Effector memory CD8-positive, alpha-beta T cell (primary cell): ENCODE results near the gene PTPRH.
A peak's percentile ranks its signal among the peaks of the same experiment; 100 is the strongest.

Source experiments
- ATAC-seq: fragments of 150-1000 bp; cut with Tn5 transposase; replicated peaks from 2 replicates; pipeline ENCODE4 v1.10.0; 2021; ENCODE audit warnings: mild to moderate bottlenecking, moderate library complexity
- DNase-seq, 3 experiments: peaks; one replicate each; pipeline ENCODE4 v3.0.0; 2021
- H3K27ac Mint-ChIP-seq, 2 donors: one replicate each; pipeline ENCODE4 v1.8.0; 2022; ENCODE audit warnings: mild to moderate bottlenecking in 2 of 2, mixed read lengths in 2 of 2, moderate library complexity in 2 of 2
- H3K27me3 Mint-ChIP-seq, 2 donors: one replicate each; pipeline ENCODE4 v1.8.0; 2022; ENCODE audit warnings: mixed read lengths in 2 of 2
- H3K36me3 Mint-ChIP-seq: one replicate; pipeline ENCODE4 v1.8.0; 2022; ENCODE audit warnings: mild to moderate bottlenecking, moderate library complexity, mixed read lengths; ENCODE audit not compliant: insufficient read depth
- H3K4me1 Mint-ChIP-seq, 2 donors: one replicate each; pipeline ENCODE4 v1.8.0; 2022; ENCODE audit warnings: low read depth in 2 of 2, mixed read lengths in 2 of 2
- H3K4me3 Mint-ChIP-seq, 2 donors: one replicate each; pipeline ENCODE4 v1.8.0; 2022; ENCODE audit warnings: mild to moderate bottlenecking in 2 of 2, mixed read lengths in 2 of 2, moderate library complexity in 2 of 2
- H3K9me3 Mint-ChIP-seq, 2 donors: one replicate each; pipeline ENCODE4 v1.8.0; 2022; ENCODE audit warnings: mixed read lengths in 2 of 2

Gene PTPRH

DNA sequence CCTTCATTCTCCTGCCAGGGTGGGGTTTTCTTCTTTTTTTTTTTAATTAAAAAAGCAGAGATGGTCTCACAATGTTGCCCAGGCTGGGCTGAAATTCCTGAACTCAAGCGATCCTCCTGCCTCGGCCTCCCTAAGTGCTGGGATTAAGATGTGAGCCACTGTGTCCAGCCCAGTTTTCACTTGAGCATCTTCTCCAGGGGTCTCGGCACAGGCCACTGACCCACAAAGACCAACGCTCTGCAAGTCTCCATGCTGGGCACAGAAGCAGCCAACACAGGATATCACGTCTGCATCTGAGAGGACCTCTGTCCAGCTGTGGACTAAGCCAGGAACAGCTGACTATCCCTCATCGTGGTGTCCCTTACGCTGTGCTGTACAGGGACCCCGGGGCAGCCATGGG is 28.7 kb upstream of the PTPRH start:
- H3K4me3 Mint-ChIP-seq, result no peak overlapping the region
- H3K9me3 Mint-ChIP-seq, result no peaks in the 10 kb centered on the region
- no peak overlapping the region for H3K27ac Mint-ChIP-seq
- no peak for ATAC-seq
- H3K27me3 Mint-ChIP-seq, result no peaks in the 10 kb centered on the region
- no peak for DNase-seq
- H3K36me3 Mint-ChIP-seq, result peaks cover 99% of the 10 kb centered on the region
- peaks cover 10 to 13% of the 10 kb centered on the region in 2 donors for H3K4me1 Mint-ChIP-seq

DNA sequence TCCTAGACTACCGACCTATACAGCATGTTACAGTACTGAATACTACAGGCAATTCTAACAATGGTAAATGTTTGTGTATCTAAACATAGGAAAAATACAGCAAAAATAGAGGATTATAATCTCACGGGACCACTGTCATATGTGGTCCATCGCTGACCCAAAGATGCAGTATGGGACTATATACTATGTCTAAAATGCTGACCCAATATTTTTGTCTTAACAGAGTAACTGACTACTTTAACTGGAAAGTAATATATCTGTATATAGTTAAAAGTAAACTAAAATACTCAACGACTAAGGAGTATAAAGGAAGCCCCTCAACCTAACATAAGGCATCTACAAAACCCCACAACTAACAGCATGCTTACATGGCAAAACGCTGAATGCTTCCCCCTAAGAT is 23.7 kb upstream of the PTPRH start:
- Mint-ChIP-seq H3K9me3 (no peaks in the 10 kb centered on the region), H3K4me1 (peaks cover 6 to 8% of the 10 kb centered on the region in 2 donors), H3K36me3 (peaks cover 83% of the 10 kb centered on the region), H3K4me3 (no peak overlapping the region), H3K27me3 (no peaks in the 10 kb centered on the region), H3K27ac (no peak overlapping the region)
- ATAC-seq, result no peak
- no peak for DNase-seq

DNA sequence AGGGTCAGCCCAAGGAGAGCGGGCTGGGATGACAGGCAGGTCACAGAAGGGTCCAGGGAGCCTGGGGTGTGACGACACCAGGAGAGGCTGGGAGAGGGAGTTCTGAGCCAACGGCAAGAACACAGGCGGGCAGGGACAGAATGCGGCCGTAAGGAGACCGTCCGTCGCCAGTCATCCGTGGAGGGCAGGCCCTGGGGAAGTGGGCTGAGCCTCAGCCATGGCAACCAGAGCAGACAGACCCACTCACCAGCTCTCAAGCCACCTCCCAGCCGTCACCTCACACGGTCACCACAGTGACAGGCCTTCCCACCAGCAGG is 22.9 kb upstream of the PTPRH start:
- Mint-ChIP-seq H3K36me3 (peaks cover 80% of the 10 kb centered on the region), H3K27ac (peak overlapping the region in 1 of 2 donors; percentile 67), H3K4me3 (no peak overlapping the region), H3K9me3 (no peaks in the 10 kb centered on the region), H3K4me1 (peaks cover 6 to 8% of the 10 kb centered on the region in 2 donors), H3K27me3 (no peaks in the 10 kb centered on the region)
- no peak for DNase-seq
- ATAC-seq, result no peak

DNA sequence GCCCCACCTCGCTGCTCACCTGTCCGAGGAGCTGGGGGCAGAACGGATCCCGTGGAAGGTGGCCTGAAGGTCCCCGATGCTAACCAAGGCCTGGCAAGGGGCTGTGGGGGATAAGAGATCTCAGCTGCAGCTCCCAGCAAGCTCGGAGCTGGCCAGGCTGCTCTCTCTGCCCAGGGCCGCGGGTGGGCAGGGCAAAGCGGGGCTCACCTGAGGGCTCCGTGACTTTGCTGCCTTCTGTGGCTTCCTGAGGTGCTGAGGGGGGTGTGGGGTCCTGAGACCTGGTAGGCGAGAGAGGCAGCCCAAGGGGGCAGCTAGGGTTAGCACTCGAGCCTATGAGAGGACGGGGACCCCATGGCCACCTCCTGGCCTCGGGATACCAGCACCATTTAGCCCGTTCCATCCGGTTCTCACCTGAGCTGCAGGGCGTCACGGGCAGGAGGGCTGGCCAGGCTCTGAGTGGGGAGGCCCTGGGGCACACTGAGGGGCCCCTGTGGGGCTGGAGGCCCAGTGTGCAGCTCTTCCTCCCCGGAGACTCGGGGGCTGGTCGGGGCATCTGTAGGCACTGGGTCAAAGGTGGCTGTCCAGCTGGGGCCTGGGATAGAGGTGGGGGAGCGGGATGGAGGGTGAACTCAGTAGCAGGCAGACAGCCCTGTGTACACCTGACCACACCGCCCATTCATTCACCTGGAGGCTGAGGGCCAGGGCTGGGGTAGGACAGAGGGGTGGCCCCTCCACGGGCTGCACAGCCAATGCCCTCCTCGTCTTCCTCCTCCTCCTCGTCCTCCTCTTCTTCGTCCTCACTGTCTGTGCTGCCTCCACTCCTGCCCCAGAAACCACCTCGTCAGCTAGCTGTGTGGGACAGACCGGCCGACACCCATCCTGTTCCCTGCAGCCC is 22.3 kb upstream of the PTPRH start:
- H3K36me3 Mint-ChIP-seq, result peaks cover 76% of the 10 kb centered on the region
- H3K27ac Mint-ChIP-seq, result peak overlapping the region in 1 of 2 donors; percentile 67
- H3K9me3 Mint-ChIP-seq, result no peaks in the 10 kb centered on the region
- ATAC-seq, result no peak
- no peaks in the 10 kb centered on the region for H3K27me3 Mint-ChIP-seq
- peaks cover 6 to 8% of the 10 kb centered on the region in 2 donors for H3K4me1 Mint-ChIP-seq
- H3K4me3 Mint-ChIP-seq, result no peak overlapping the region
- no peak for DNase-seq

DNA sequence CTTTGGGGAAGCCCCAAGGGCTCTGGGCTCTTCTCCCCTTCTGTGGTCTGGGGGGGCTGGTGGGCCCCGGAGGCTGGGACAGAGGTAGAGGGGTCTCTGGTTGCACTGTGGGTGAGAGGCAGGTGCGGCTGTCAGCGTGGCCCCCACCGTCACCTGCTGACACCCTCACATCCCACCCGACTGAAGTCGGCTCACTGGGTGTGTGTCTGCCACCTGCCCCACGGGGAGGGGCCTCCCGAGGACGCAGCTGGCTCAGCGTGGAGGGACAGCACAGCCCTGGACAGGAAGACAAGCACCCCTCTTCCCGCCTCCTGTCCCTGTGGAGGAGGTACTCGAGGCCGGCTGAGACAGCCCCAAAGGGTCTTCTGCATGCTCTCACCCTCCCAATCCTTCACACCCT is 21.5 kb upstream of the PTPRH start:
- Mint-ChIP-seq H3K27me3 (no peaks in the 10 kb centered on the region), H3K4me3 (no peak overlapping the region)

DNA sequence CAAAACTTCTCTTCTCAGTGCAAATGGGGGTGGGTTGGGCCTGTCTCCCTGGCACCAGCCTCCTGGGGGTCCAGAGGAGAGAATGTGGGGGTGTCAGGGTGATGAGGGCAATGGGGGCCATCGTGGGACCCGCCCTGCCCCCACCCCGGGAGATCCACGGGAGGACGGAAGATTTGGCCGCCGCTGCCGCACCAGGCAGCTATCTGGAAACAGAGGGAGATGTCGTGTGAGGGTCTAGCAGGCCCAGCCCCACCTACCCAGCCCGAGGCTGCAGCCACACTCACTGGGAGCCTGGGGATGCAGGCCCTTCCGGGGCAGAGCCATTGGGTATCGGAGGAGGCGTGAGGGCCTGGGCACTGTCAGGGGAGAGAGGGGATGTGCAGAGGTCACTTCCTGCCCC is 21.0 kb upstream of the PTPRH start:
- Mint-ChIP-seq H3K27ac (peak overlapping the region in 1 of 2 donors; percentile 82), H3K4me1 (peaks cover 11% of the 10 kb centered on the region in 2 donors), H3K27me3 (no peaks in the 10 kb centered on the region), H3K36me3 (peaks cover 73% of the 10 kb centered on the region), H3K4me3 (no peak overlapping the region), H3K9me3 (no peaks in the 10 kb centered on the region)
- ATAC-seq (no peak), DNase-seq (no peak)

More for the DNA sequence above, 21.5 kb upstream of the PTPRH start:
- Mint-ChIP-seq H3K9me3 (no peaks in the 10 kb centered on the region), H3K27ac (no peak overlapping the region), H3K36me3 (peaks cover 74% of the 10 kb centered on the region), H3K4me1 (peaks cover 7 to 8% of the 10 kb centered on the region in 2 donors)
- ATAC-seq (no peak), DNase-seq (no peak)

DNA sequence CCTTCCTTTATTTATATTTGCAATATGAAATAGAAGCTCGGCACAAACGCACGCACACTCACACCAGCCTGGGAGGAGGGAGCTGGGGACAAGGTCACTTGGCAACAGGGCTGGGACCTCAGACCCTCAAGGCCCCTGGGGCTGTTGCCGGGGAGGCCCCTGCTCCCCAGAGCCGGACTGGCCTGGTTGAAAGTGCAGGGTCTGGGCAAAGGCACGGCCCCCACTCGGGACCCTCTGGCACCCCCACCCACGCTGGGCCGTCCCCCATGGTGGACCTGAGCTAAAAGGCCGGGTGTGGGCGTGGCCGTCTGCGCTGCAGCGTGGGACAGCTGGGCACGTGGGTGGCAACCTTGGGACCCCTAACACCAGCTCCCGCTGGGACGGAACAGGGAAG is 20.5 kb upstream of the PTPRH start:
- Mint-ChIP-seq H3K4me1 (peaks cover 12 to 13% of the 10 kb centered on the region in 2 donors), H3K4me3 (no peak overlapping the region), H3K27me3 (no peaks in the 10 kb centered on the region), H3K36me3 (peaks cover 71% of the 10 kb centered on the region), H3K27ac (peak overlapping the region in 1 of 2 donors; percentile 82), H3K9me3 (no peaks in the 10 kb centered on the region)
- ATAC-seq, result no peak
- no peak for DNase-seq

DNA sequence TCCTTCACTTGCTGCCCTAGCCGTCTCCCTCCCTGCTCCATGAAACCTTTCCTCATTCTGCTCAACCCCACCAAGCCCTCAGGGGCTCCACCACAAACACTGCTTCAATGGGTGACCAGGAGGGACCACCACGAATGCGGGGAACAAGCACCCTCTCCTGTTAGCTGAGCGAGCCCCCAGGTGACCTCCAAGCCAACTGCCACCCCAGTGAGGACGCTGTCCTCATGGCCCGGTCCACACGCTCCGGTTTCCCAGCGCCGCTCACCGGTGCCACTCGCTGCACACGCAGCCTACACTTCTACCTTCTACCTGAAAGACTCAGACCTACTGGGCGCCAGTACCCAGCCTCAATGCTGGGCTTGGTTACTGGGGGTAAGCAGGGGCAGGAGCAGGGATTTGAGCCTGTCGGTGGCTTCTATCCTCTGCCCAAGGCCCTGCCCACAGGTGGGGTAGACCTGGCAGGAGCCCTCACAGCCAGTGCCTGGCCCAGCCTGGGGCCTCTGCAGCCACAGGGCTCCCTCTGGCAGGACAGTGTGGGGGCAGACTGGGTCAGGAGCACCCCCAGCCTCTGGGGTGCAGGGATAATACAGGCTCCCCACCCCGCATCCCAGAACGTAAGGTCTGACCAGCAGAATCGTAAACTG is 20.0 kb upstream of the PTPRH start:
- H3K27me3 Mint-ChIP-seq, result no peaks in the 10 kb centered on the region
- H3K36me3 Mint-ChIP-seq, result peaks cover 69% of the 10 kb centered on the region
- no peak overlapping the region for H3K4me3 Mint-ChIP-seq
- ATAC-seq (no peak), DNase-seq (no peak)
- H3K27ac Mint-ChIP-seq, result peak overlapping the region in 1 of 2 donors; percentile 57
- H3K4me1 Mint-ChIP-seq, result peaks cover 8% of the 10 kb centered on the region in 2 donors
- no peaks in the 10 kb centered on the region for H3K9me3 Mint-ChIP-seq

DNA sequence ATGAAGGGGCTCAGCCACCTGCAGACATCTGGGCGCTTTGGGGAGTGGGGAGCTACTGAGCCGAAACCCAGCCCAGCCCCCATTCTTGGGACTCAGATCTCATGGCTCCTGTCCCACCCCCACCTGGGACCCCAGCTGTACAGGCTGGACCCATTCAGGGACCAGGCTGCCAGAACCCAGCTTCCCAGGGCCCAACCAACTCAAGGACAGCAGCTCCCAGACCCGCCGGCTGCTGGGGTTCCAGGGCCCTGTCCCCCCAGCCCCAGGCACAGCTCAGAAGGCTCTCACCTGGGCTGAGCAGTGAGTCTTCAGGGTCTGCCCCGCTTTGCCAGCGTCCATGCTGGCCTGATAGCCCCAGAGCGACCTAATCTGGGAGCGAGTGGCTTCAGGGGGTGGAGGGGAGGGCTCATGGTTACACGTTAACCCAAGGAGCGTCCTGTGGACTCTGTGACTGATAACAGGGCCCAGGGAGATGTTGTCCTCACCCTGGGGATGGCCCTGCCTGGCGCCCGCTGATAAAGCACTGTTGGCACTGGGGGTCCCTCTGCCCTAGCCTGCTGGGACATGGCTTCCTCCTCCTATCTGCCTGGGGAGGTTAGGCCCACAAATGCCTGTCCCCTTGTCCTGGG is 19.2 kb upstream of the PTPRH start, which contains the start of gene TMEM86B:
TSS of gene TMEM86B (minus strand) at position 361 of the 629 bp plus-strand sequence. CDS start at position 339, 22 bp downstream.
- Mint-ChIP-seq H3K36me3 (peaks cover 69% of the 10 kb centered on the region), H3K9me3 (no peaks in the 10 kb centered on the region), H3K4me3 (peak within 1 kb of the TSS in 1 of 2 donors; percentile 38), H3K27me3 (no peaks in the 10 kb centered on the region), H3K4me1 (peaks cover 5 to 6% of the 10 kb centered on the region in 2 donors), H3K27ac (peak within 1 kb of the TSS in 1 of 2 donors; percentile 88)
- DNase-seq (no peak), ATAC-seq (no peak)

DNA sequence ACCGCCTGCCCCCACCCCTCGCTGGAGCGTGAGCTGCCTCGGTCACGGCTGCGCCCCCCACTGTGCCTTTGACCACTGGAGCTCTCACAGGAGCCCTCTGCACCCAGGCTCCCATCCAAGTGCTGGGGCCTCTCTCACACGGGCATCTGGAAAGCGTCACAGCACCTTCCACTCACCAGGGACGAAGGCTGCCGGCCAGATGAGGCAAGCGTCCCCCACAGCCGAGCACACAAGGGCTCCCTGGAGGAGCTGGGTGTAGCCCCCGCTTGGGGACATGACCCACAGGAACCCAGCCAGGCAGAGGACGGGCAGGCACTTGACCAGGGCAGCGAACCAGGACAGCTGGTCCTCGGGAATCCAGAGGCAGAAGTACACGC is 18.7 kb upstream of the PTPRH start:
- peak overlapping the region in 1 of 2 donors; percentile 88 for H3K27ac Mint-ChIP-seq
- H3K9me3 Mint-ChIP-seq, result no peaks in the 10 kb centered on the region
- H3K4me1 Mint-ChIP-seq, result peaks cover 5 to 6% of the 10 kb centered on the region in 2 donors
- peaks cover 69% of the 10 kb centered on the region for H3K36me3 Mint-ChIP-seq
- H3K27me3 Mint-ChIP-seq, result no peaks in the 10 kb centered on the region
- no peak for DNase-seq
- ATAC-seq, result no peak
- peak overlapping the region in 1 of 2 donors; percentile 38 for H3K4me3 Mint-ChIP-seq

DNA sequence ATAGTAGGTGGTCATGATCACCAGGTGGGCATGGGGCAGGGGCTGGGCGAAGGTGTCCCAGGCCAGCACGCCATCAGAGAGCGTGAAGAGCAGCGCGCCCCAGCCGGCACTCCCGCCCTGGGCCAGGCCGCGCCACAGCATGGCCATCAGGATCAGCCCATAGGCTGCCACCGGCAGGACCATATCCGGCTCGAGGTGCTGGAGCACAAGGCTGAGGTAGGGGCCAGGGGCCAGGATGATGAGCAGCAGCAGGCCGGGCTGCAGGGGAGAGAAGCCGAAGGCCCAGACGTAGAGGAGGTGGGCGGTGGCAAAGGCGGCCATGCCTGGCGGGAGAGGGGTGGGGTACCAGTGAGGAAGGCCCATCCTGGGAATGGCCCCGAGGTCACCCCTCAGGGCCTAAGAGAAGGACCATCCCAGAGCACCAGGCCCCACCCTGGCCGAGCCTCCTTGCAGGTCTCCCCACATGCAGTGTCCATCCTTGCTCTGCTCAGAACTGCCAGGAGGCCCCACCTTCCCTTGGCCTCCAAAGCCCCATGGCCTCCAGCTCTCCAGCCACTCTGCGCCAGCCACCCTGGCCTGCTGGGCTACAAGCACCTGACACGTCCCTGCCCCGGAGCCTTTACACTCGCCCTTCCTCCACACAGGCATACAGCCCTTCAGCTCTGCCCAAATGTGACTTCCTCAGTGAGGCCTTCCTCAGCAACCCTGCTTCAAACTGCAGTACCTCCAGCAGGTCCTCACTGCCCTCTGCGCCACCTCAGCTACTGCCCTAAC is 18.1 kb upstream of the PTPRH start:
- no peak for ATAC-seq
- Mint-ChIP-seq H3K9me3 (no peaks in the 10 kb centered on the region), H3K27me3 (no peaks in the 10 kb centered on the region), H3K27ac (peak overlapping the region in 1 of 2 donors; percentile 88), H3K4me3 (peak overlapping the region in 1 of 2 donors; percentile 38), H3K4me1 (peaks cover 5 to 6% of the 10 kb centered on the region in 2 donors), H3K36me3 (peaks cover 66% of the 10 kb centered on the region)
- no peak for DNase-seq

DNA sequence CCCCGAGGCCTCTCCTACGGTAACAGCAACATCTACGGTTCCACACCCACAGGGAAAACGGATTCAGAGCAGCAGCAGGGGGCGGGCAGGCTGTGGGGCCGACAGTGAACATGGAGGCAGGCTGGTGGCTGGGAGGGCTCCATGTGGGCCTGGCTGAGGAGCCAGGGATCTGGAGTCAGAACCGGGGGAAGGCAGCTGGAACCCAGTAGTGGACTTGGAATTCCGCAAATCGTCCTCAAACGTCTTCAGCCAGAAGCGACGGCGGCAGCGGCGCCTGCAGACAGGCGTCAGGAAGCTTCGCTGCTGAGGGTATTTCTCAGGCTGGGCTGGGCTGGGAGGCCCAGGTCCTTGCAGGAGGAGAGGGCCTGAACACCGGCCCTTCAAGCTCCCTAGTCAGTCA is 17.5 kb upstream of the PTPRH start:
- Mint-ChIP-seq H3K27ac (peak overlapping the region; percentile 31 to 84), H3K4me1 (peaks cover 5 to 6% of the 10 kb centered on the region in 2 donors)
- DNase-seq, result no peak

DNA sequence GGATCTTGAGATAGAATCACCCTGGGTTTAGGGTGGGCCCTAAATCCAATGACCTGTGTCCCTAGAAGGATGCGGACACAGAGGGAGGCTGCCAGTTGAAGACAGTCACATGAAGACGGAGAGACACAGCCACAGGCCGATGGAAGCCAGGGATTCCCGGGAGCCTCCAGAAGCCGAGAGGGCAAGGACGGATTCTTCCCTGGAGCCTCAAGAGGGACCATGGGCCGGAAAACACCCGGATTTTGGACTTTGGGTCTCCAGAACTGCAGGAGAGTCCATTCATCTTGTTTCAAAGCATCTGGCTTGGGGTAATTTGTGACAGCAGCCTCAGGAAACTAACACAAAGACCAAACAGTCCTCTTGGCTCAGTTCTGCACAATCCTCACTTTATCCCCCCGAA is 17.0 kb upstream of the PTPRH start:
- Mint-ChIP-seq H3K27ac (peak overlapping the region; percentile 31 to 84), H3K27me3 (no peaks in the 10 kb centered on the region), H3K9me3 (peaks cover 0 to 2% of the 10 kb centered on the region in 2 donors), H3K4me3 (peak overlapping the region in 1 of 2 donors; percentile 8), H3K36me3 (peaks cover 57% of the 10 kb centered on the region), H3K4me1 (peaks cover 5 to 6% of the 10 kb centered on the region in 2 donors)
- no peak for DNase-seq
- no peak for ATAC-seq

More for the DNA sequence above, 17.5 kb upstream of the PTPRH start:
- no peak overlapping the region for H3K4me3 Mint-ChIP-seq
- no peak for ATAC-seq
- peaks cover 62% of the 10 kb centered on the region for H3K36me3 Mint-ChIP-seq
- no peaks in the 10 kb centered on the region for H3K9me3 Mint-ChIP-seq
- H3K27me3 Mint-ChIP-seq, result no peaks in the 10 kb centered on the region
